K562 (cell line): ENCODE measurements around the gene FZD8. TPM values are rescaled to one million over a fixed set of nuclear protein-coding genes. Genes with fewer than 3 reads are reported as not detected.
A peak's percentile ranks its signal among the peaks of the same experiment; 100 is the strongest.

Experiments used
- ATAC-seq: fragments of 200-7000 bp; cut with Tn5 transposase; 3 replicates; pipeline ENCODE4 v1.9.1; 2020; ENCODE audit warnings: moderate library complexity
- BruUV-seq: library from RNA; stranded (reverse); fragments of 400-500 nt; replicated peaks from 2 replicates; lab custom pipeline; 2021; lab: Mats Ljungman, UMichigan
- CTCF ChIA-PET: fragments of 300-600 bp; formaldehyde crosslinking; extraction: SDS; loops from one replicate; lab custom pipeline; 2021; ENCODE audit warnings: low intra/inter-chr PET ratio; lab: Yijun Ruan, JAX
- POLR2A ChIA-PET: fragments of 300-600, 350-650 bp; sonication (Branson Sonifier 250); formaldehyde crosslinking; extraction: SDS; loops from one replicate; lab custom pipeline; 2021; ENCODE audit warnings: antibody characterized with exemption, inconsistent platforms; lab: Yijun Ruan, JAX
- DNase-seq, 4 experiments: peaks; one replicate each; pipeline versions ENCODE4 v3.0.0 to v3.0.0-alpha.2; 2011 to 2018; ENCODE audit warnings: low spot score in 3 of 4, mixed read lengths in 3 of 4; ENCODE audit errors: extremely low read depth in 1 of 4
- FAIRE-seq: peaks from 2 replicates; lab custom pipeline; 2011; peaks lifted over from hg19 to GRCh38; lab: Jason Lieb, UNC
- H2AFZ ChIP-seq: 2 replicates; pipeline ENCODE4 v1.6.0; 2011; ENCODE audit warnings: low read depth, low read length, control low read depth, inconsistent platforms
- H3K27ac ChIP-seq: fragments of 200-600 bp; 3 replicates; pipeline ENCODE4 v1.8.0; 2011; ENCODE audit warnings: low read depth, mild to moderate bottlenecking, control low read depth, inconsistent platforms, low read length, moderate library complexity, mixed read lengths; ENCODE audit errors: extremely low read depth
- H3K27me3 ChIP-seq, 2 experiments: fragments of 300-600 bp in 1 of 2; 2 replicates in 1 of 2; 3 replicates in 1 of 2; pipeline versions ENCODE4 v1.6.0 to v1.8.0; 2011; ENCODE audit warnings: inconsistent platforms in 2 of 2, low read length in 2 of 2, mild to moderate bottlenecking in 1 of 2, mixed read lengths in 1 of 2, moderate library complexity in 1 of 2; ENCODE audit not compliant: control insufficient read depth in 2 of 2, insufficient read depth in 2 of 2
- H3K36me3 ChIP-seq: fragments of 300-600 bp; 3 replicates; pipeline ENCODE4 v1.8.0; 2011; ENCODE audit warnings: mild to moderate bottlenecking, low read length, inconsistent platforms; ENCODE audit not compliant: control insufficient read depth, insufficient read depth
- H3K4me1 ChIP-seq, 2 experiments: fragments of 200-600 bp in 1 of 2; replicated peaks in 1 of 2; 2 replicates in 1 of 2; 3 replicates in 1 of 2; pipeline versions ENCODE4 v1.5.1 to v1.8.0; 2011; ENCODE audit warnings: inconsistent platforms in 2 of 2, low read length in 2 of 2, mild to moderate bottlenecking in 1 of 2, mixed read lengths in 1 of 2, moderate library complexity in 1 of 2; ENCODE audit not compliant: control insufficient read depth in 2 of 2, insufficient read depth in 2 of 2
- H3K4me2 ChIP-seq: 2 replicates; pipeline ENCODE4 v1.6.1; 2011; ENCODE audit warnings: low read length, control low read depth, inconsistent platforms, mixed read lengths; ENCODE audit not compliant: insufficient read depth
- H3K4me3 ChIP-seq: fragments of 200-600 bp; sonication (generic), shearing (Covaris generic); 2 replicates; pipeline ENCODE4 v1.5.1; 2016; ENCODE audit warnings: control low read depth, inconsistent platforms
- H3K79me2 ChIP-seq: fragments of 200-600 bp; 3 replicates; pipeline ENCODE4 v1.8.0; 2011; ENCODE audit warnings: low read length, inconsistent platforms; ENCODE audit not compliant: control insufficient read depth, insufficient read depth
- H3K9ac ChIP-seq, 2 experiments: 2 replicates each; pipeline versions ENCODE4 v1.6.0 to v1.6.1; 2011; ENCODE audit warnings: low read depth in 2 of 2, low read length in 2 of 2, control low read depth in 1 of 2, inconsistent platforms in 1 of 2, mild to moderate bottlenecking in 1 of 2, mixed read lengths in 1 of 2; ENCODE audit not compliant: insufficient read depth in 1 of 2
- H3K9me1 ChIP-seq: one replicate; pipeline ENCODE4 v1.6.0; 2011; ENCODE audit warnings: inconsistent platforms, mild to moderate bottlenecking, low read length, moderate library complexity; ENCODE audit not compliant: control insufficient read depth, insufficient read depth
- H3K9me3 ChIP-seq: replicated peaks from 2 replicates; pipeline ENCODE4 v1.5.1; 2011; ENCODE audit warnings: low read depth, low read length, inconsistent platforms; ENCODE audit not compliant: control insufficient read depth, insufficient read depth
- H4K20me1 ChIP-seq: replicated peaks from 2 replicates; pipeline ENCODE4 v1.6.1; 2011; ENCODE audit warnings: low read length, inconsistent platforms, mixed read lengths; ENCODE audit not compliant: control insufficient read depth, insufficient read depth
- E2F6 ChIP-seq, 2 experiments: IDR thresholded peaks; 2 replicates each; pipeline ENCODE4 v1.6.1; 2011; ENCODE audit warnings: borderline replicate concordance in 1 of 2, control low read depth in 1 of 2, low read depth in 1 of 2, low read length in 1 of 2, mild to moderate bottlenecking in 1 of 2, mixed read lengths in 1 of 2, moderate library complexity in 1 of 2; ENCODE audit not compliant: insufficient read depth in 1 of 2, insufficient read length in 1 of 2, poor library complexity in 1 of 2, severe bottlenecking in 1 of 2; ENCODE audit errors: extremely low read depth in 1 of 2
- NRF1 ChIP-seq, 2 experiments: fragments of 450-650 bp; IDR thresholded peaks in 1 of 2; conservative IDR thresholded peaks in 1 of 2; 2 replicates each; pipeline ENCODE4 v1.6.1; 2014; ENCODE audit warnings: mild to moderate bottlenecking in 2 of 2
- UBTF ChIP-seq, 2 experiments: IDR thresholded peaks; 2 replicates each; pipeline ENCODE4 v1.6.1; 2012; ENCODE audit warnings: improper control_type of control experiment in 2 of 2, low read depth in 2 of 2, low read length in 2 of 2, borderline replicate concordance in 1 of 2
- XRCC3 ChIP-seq: fragments of 450-650 bp; IDR thresholded peaks from 2 replicates; pipeline ENCODE4 v1.6.1; 2017; ENCODE audit warnings: mild to moderate bottlenecking, moderate library complexity
- WGBS: fragments of 100-300 bp; shearing (Covaris generic); methylation state at CpG from one replicate; pipeline ENCODE4 v1.1.6; 2016; ENCODE audit warnings: low coverage, mixed read lengths; ENCODE audit not compliant: insufficient coverage; ENCODE audit errors: missing lambda C conversion rate; 5-methylcytosine and 5-hydroxymethylcytosine counted together
- in situ Hi-C: fragments of 300-500 bp; cut with MboI; formaldehyde crosslinking; loops from 4 replicates; pipeline ENCODE4 v1.15.0; 2018; ENCODE audit warnings: inconsistent platforms, mixed read lengths
- intact Hi-C: fragments of 100-400 bp; cut with micrococcal nuclease; formaldehyde crosslinking; loops from 2 replicates; pipeline ENCODE4 v1.14.2; 2022
- polyA plus RNA-seq, 8 experiments: library from polyadenylated mRNA; depleted of rRNA in 4 of 8; stranded (reverse) in 5 of 8; unstranded in 3 of 8; fragments of >200 nt; fragmentation: Nextera tagmentation in 2 of 8; fragmentation: Illumina TruSeq in 1 of 8; extraction: Ambion mirVana in 2 of 8; extraction: Trizol in 1 of 8; gene quantifications; 2 replicates each; pipeline versions ENCODE4 v1.2.1 to v1.2.3, GENCODE V29; 2011 to 2014; ENCODE audit warnings: inconsistent platforms in 1 of 8, missing spikeins in 1 of 8
- total RNA-seq, 7 experiments: library from RNA; depleted of rRNA in 6 of 7; stranded (reverse); fragments of >200 nt in 6 of 7; fragmentation: Illumina TruSeq in 2 of 7; extraction: Trizol in 2 of 7; gene quantifications; 2 replicates each; pipeline versions ENCODE4 v1.2.1 to v1.2.3, GENCODE V29; 2011 to 2021; ENCODE audit warnings: low replicate concordance in 1 of 7
- TF ChIP-seq, protein P1 (sequence below): fragments of 450-650 bp; IDR thresholded peaks from 2 replicates; pipeline ENCODE4 v1.6.1; 2016
- TF ChIP-seq, protein P2 (sequence below), 3 experiments: IDR thresholded peaks in 2 of 3; conservative IDR thresholded peaks in 1 of 3; 2 replicates each; pipeline ENCODE4 v1.5.1; 2011 to 2012; ENCODE audit warnings: low read length in 3 of 3, mild to moderate bottlenecking in 3 of 3, control low read depth in 2 of 3, improper control_type of control experiment in 1 of 3, inconsistent platforms in 1 of 3, low read depth in 1 of 3, mixed read lengths in 1 of 3, moderate library complexity in 1 of 3; ENCODE audit not compliant: insufficient read depth in 2 of 3
- TF ChIP-seq, protein P3 (sequence below): IDR thresholded peaks from 2 replicates; pipeline ENCODE4 v1.6.1; 2011; ENCODE audit warnings: borderline replicate concordance, low read depth, mild to moderate bottlenecking, moderate library complexity, low read length; ENCODE audit not compliant: insufficient read depth, poor library complexity, severe bottlenecking

FZD8 gene
- total and polyA plus RNA-seq, 9 of the 15 experiments (the other 6 are each of a cell fraction or from before 2014, with no cell fraction given), result 0.03 to 1.2 (median 0.16) TPM; not detected in 1

DNA sequence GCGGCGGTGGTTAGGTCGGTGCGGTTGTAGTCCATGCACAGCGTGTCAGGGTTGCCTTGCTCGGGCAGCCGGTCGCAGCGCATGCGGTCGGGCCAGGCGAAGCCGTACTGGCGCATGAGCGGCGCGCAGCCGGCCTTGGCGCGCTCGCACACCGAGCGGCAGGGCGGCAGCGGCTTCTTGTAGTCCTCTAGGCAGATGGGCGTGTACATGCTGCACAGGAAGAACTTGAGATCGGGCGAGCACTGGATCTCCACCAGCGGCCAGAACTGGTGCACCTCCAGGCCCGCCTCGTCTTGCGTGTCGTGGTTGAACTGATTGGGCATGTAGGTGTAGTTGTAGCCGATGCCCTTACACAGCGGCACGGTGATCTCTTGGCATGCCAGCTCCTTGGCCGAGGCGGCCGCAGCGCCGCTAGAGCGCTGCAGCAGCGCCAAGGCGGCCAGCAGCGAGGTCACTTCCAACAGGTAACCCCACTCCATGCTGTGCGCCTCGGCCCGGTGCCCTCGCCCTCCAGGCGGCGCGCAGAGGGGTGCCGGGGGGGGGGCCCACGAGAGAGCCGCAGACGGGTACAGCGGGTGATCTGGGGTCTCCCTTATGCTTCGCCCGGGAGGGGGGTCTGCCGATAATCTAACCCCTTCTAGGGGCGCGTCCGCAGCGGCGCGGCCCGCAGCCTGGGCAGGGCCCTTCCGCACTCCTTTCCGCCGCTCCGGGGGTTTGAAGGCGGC is 983 bp downstream of the FZD8 start (continued):
- TF ChIP-seq, protein P1, sequence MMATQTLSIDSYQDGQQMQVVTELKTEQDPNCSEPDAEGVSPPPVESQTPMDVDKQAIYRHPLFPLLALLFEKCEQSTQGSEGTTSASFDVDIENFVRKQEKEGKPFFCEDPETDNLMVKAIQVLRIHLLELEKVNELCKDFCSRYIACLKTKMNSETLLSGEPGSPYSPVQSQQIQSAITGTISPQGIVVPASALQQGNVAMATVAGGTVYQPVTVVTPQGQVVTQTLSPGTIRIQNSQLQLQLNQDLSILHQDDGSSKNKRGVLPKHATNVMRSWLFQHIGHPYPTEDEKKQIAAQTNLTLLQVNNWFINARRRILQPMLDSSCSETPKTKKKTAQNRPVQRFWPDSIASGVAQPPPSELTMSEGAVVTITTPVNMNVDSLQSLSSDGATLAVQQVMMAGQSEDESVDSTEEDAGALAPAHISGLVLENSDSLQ, result no peak
- TF ChIP-seq UBTF (IDR thresholded peaks at IDR 0.05; ENCODE audit: borderline replicate concordance in 1 of 2, low read depth in 2 of 2, low read length in 2 of 2) (peak in 1 of 2 experiments; percentile 69; a peak in 1 of 4 replicates), XRCC3 (no peak), NRF1 (conservative IDR thresholded peaks at IDR 0.05 in 1 of 2, IDR thresholded peaks at IDR 0.05 in 1 of 2) (peak; percentile 74 to 80)
- TF ChIP-seq, all 486 proteins: peak for 13

DNA sequence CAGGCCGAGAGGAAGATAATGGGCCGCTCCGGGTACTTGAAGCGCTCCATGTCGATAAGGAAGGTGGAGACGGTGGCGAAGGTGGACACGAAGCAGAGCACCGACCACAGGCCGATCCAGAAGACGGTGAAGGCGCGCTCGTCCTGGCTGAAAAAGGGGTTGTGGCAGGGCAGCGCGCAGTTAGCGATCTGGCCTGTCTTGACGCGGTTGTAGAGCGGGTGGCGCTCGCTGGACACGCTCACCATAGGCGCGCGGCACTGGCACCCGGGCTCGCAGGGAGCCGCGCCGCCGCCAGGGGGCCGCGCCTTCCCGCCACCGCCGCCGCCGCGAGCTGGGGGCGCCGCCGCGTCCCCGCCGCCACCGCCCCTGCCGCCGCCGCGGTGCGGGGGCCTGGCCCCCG is 1.6 kb downstream of the FZD8 start:
- intact Hi-C loops, result loop anchor here (10.0 kb wide), 1 partner anchor 114 kb away; no protein-coding TSS in a partner anchor
- H3K4me1 ChIP-seq, result peaks cover 6 to 40% of the 10 kb centered on the region in 2 experiments; a peak in 3 of 5 replicates
- DNase-seq (peak; percentile 54 to 75 (median 70)), ATAC-seq (peak; percentile 12; the same call in 2 of the 3 replicates), FAIRE-seq (no peak)
- H3K36me3 ChIP-seq, result no peaks in the 10 kb centered on the region
- peaks cover 7 to 20% of the 10 kb centered on the region in 2 experiments; a peak in 4 of 5 replicates for H3K27me3 ChIP-seq
- ChIA-PET CTCF (no interaction called here), POLR2A (no interaction called here)
- no peak overlapping the region for H3K4me3 ChIP-seq
- H3K9me3 ChIP-seq, result no peaks in the 10 kb centered on the region
- H4K20me1 ChIP-seq, result no peaks in the 10 kb centered on the region
- H2AFZ ChIP-seq, result 0 out of 2 replicates have a peak overlapping the region, but pooled peaks have one; percentile 12
- in situ Hi-C loops, result loop anchor here (25.0 kb wide), 1 partner anchor 1247 kb away; no protein-coding TSS in a partner anchor
- peak overlapping the region in 1 of 2 experiments; percentile 76; a peak in 1 of 4 replicates for H3K9ac ChIP-seq
- no TSS peak for BruUV-seq
- H3K27ac ChIP-seq, result no peak overlapping the region
- no peaks in the 10 kb centered on the region for H3K79me2 ChIP-seq
- WGBS, result 29% methylated on average over 13 of the region's 53 CpGs
- H3K4me2 ChIP-seq, result no peak overlapping the region; the same call in 1 of the 2 replicates
- no peaks in the 10 kb centered on the region for H3K9me1 ChIP-seq
- TF ChIP-seq E2F6 (IDR thresholded peaks at IDR 0.05; ENCODE audit: borderline replicate concordance in 1 of 2, extremely low read depth in 1 of 2, insufficient read depth in 1 of 2, insufficient read length in 1 of 2, low read depth in 1 of 2, low read length in 1 of 2, poor library complexity in 1 of 2, severe bottlenecking in 1 of 2), result no peak
- TF ChIP-seq, protein P2, sequence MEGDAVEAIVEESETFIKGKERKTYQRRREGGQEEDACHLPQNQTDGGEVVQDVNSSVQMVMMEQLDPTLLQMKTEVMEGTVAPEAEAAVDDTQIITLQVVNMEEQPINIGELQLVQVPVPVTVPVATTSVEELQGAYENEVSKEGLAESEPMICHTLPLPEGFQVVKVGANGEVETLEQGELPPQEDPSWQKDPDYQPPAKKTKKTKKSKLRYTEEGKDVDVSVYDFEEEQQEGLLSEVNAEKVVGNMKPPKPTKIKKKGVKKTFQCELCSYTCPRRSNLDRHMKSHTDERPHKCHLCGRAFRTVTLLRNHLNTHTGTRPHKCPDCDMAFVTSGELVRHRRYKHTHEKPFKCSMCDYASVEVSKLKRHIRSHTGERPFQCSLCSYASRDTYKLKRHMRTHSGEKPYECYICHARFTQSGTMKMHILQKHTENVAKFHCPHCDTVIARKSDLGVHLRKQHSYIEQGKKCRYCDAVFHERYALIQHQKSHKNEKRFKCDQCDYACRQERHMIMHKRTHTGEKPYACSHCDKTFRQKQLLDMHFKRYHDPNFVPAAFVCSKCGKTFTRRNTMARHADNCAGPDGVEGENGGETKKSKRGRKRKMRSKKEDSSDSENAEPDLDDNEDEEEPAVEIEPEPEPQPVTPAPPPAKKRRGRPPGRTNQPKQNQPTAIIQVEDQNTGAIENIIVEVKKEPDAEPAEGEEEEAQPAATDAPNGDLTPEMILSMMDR (IDR thresholded peaks at IDR 0.05 in 2 of 3, conservative IDR thresholded peaks at IDR 0.05 in 1 of 3; ENCODE audit: insufficient read depth in 2 of 3, low read depth in 1 of 3, low read length in 3 of 3), result peak in 2 of 3 experiments; percentile 37 to 65; a peak in 2 of 6 replicates
- TF ChIP-seq, protein P3, sequence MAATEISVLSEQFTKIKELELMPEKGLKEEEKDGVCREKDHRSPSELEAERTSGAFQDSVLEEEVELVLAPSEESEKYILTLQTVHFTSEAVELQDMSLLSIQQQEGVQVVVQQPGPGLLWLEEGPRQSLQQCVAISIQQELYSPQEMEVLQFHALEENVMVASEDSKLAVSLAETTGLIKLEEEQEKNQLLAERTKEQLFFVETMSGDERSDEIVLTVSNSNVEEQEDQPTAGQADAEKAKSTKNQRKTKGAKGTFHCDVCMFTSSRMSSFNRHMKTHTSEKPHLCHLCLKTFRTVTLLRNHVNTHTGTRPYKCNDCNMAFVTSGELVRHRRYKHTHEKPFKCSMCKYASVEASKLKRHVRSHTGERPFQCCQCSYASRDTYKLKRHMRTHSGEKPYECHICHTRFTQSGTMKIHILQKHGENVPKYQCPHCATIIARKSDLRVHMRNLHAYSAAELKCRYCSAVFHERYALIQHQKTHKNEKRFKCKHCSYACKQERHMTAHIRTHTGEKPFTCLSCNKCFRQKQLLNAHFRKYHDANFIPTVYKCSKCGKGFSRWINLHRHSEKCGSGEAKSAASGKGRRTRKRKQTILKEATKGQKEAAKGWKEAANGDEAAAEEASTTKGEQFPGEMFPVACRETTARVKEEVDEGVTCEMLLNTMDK, result peak; percentile 80
